K562 (cell line): ENCODE results near the gene TRRAP.

Source experiments
- ASH1L ChIP-seq: fragments of 450-650 bp; IDR thresholded peaks from 2 replicates; pipeline ENCODE4 v1.6.1; 2018; ENCODE audit warnings: borderline replicate concordance, mild to moderate bottlenecking, low read depth; ENCODE audit not compliant: partially characterized antibody
- RCOR1 ChIP-seq, 2 experiments: IDR thresholded peaks; 2 replicates each; pipeline ENCODE4 v1.6.1; 2012; ENCODE audit warnings: low read depth in 2 of 2, low read length in 2 of 2, borderline replicate concordance in 1 of 2, improper control_type of control experiment in 1 of 2
- ZNF589 ChIP-seq: fragments of 200-800 bp; sonication (Bioruptor generic); IDR thresholded peaks from 2 replicates; pipeline ENCODE4 v1.6.1; 2016; ENCODE audit warnings: low read depth, missing genetic modification characterization, missing compliant biosample characterization

GRCh38 chr7:98831641-98832221, 46.6 kb upstream of the TRRAP start:
- TF ChIP-seq ASH1L, result no peak
- TF ChIP-seq ZNF589 (CRISPR knock-in tag), result no peak
- no peak for TF ChIP-seq RCOR1 (IDR thresholded peaks at IDR 0.05; ENCODE audit: borderline replicate concordance in 1 of 2, low read depth in 2 of 2, low read length in 2 of 2)
